Esophagus squamous epithelium (tissue), 5 donors: Measurements from ENCODE around the gene KPNB1. TPM values are rescaled to one million over a fixed set of nuclear protein-coding genes. Genes with fewer than 3 reads are reported as not detected.

Experiments
- DNase-seq: peaks from one replicate; lab custom pipeline; 2025; lab: John Stamatoyannopoulos, UW
- H3K27ac ChIP-seq, 4 donors: fragments of 200-600 bp; sonication (generic); one replicate each; pipeline ENCODE4 v1.5.1; 2016 to 2019; ENCODE audit warnings: mild to moderate bottlenecking in 1 of 4
- H3K27me3 ChIP-seq, 4 donors: fragments of 200-600 bp; sonication (generic); 1 replicate in 3 of 4; 2 replicates in 1 of 4; pipeline versions ENCODE4 v1.5.1 to v1.6.0; 2017 to 2021; ENCODE audit warnings: antibody characterized with exemption in 1 of 4
- H3K36me3 ChIP-seq, 3 donors: fragments of 200-600 bp; sonication (generic); one replicate each; pipeline ENCODE4 v1.5.1; 2016 to 2019
- H3K4me1 ChIP-seq, 3 donors: fragments of 200-600 bp; sonication (generic); one replicate each; pipeline ENCODE4 v1.5.1; 2017 to 2019
- H3K4me3 ChIP-seq, 4 donors: fragments of 200-600 bp; sonication (generic); 1 replicate in 3 of 4; 2 replicates in 1 of 4; pipeline ENCODE4 v1.5.1; 2016 to 2019; ENCODE audit warnings: mild to moderate bottlenecking in 2 of 4, moderate library complexity in 1 of 4
- H3K9me3 ChIP-seq, 3 donors: fragments of 200-600 bp; sonication (generic); one replicate each; pipeline ENCODE4 v1.5.1; 2016 to 2019
- POLR2A ChIP-seq, 4 donors: fragments of 450-650 bp; IDR thresholded peaks; one replicate each; pipeline ENCODE4 v1.6.1; 2017; ENCODE audit warnings: antibody characterized with exemption in 4 of 4, mild to moderate bottlenecking in 4 of 4, moderate library complexity in 3 of 4
- WGBS, 2 donors: methylation state at CpG; one replicate each; pipeline ENCODE4 v1.1.5; 2018; 5-methylcytosine and 5-hydroxymethylcytosine counted together
- intact Hi-C: fragments of 100-400 bp; cut with DNase I; formaldehyde crosslinking; loops from one replicate; pipeline ENCODE4 v1.15.0; 2022
- total RNA-seq, 4 donors: library from RNA; depleted of rRNA; stranded (reverse); fragments of >200 nt; gene quantifications; one replicate each; pipeline ENCODE4 v1.1.0, GENCODE V29; 2016
- TF ChIP-seq, protein P1 (sequence below), 6 experiments: fragments of 450-650 bp in 4 of 6; fragments of 200-600 bp in 2 of 6; sonication (generic) in 2 of 6; IDR thresholded peaks; one replicate each; pipeline ENCODE4 v1.5.1; 2016 to 2019; ENCODE audit warnings: antibody characterized with exemption in 6 of 6, mild to moderate bottlenecking in 4 of 6, moderate library complexity in 4 of 6
- donor health status: DM: yes; HTN: yes; CAD: no.

Gene KPNB1
- total RNA-seq, 4 donors from 2014 or later: 148 to 233 (median 186) TPM

DNA sequence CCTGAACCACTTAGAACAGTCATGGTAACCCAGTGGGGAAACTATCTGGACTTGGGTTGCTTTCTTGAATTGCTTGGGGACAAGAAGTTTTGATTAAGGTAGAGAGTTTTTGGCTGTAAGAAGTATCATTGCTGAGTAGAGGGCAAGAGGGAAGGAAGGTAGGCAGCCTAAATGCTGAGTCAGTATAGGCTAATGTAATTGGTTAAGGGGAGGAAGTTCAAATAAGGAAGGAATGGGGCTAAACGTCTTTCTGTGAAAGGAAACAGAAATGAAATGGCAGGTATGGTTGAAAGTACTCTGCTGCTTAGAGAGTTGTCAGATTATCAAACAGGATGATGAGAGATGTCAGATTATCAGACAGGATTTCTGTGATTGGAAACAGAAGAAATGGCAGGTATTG, 20.3 kb downstream of the KPNB1 start:
- Histone ChIP-seq H3K36me3 (peaks cover 48 to 100% (median 79%) of the 10 kb centered on the region in 3 donors), H3K9me3 (no peaks in the 10 kb centered on the region), H3K27ac (no peak overlapping the region), H3K4me1 (no peaks in the 10 kb centered on the region), H3K4me3 (no peak overlapping the region), H3K27me3 (no peaks in the 10 kb centered on the region)
- WGBS, 2 donors: 21 to 23% methylated on average over 1 of the region's 1 CpG
- intact Hi-C loops: no loop called here
- no peak for DNase-seq
- TF ChIP-seq, protein P1, sequence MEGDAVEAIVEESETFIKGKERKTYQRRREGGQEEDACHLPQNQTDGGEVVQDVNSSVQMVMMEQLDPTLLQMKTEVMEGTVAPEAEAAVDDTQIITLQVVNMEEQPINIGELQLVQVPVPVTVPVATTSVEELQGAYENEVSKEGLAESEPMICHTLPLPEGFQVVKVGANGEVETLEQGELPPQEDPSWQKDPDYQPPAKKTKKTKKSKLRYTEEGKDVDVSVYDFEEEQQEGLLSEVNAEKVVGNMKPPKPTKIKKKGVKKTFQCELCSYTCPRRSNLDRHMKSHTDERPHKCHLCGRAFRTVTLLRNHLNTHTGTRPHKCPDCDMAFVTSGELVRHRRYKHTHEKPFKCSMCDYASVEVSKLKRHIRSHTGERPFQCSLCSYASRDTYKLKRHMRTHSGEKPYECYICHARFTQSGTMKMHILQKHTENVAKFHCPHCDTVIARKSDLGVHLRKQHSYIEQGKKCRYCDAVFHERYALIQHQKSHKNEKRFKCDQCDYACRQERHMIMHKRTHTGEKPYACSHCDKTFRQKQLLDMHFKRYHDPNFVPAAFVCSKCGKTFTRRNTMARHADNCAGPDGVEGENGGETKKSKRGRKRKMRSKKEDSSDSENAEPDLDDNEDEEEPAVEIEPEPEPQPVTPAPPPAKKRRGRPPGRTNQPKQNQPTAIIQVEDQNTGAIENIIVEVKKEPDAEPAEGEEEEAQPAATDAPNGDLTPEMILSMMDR (IDR thresholded peaks at IDR 0.05): no peak
- TF ChIP-seq POLR2A (IDR thresholded peaks at IDR 0.05): no peak

DNA sequence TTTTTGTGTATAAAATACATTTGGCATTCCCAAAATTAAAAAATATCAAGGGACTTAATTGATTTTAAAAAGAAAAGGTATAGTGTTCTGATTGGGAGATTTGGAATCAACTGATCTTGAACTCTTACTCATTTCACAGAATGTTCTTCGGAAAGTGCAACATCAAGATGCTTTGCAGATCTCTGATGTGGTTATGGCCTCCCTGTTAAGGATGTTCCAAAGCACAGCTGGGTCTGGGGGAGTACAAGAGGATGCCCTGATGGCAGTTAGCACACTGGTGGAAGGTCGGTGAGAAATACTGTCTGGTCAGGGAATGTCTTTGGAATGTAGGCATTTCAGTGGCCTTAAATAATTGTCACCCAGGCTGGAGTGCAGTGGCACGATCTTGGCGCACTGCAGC, 24.8 kb downstream of the KPNB1 start:
- no peaks in the 10 kb centered on the region for H3K9me3 ChIP-seq
- no peak for TF ChIP-seq POLR2A (IDR thresholded peaks at IDR 0.05)
- TF ChIP-seq, protein P1 (IDR thresholded peaks at IDR 0.05): no peak
- H3K4me1 ChIP-seq: no peaks in the 10 kb centered on the region
- H3K36me3 ChIP-seq: peaks cover 50 to 100% (median 94%) of the 10 kb centered on the region in 3 donors
- DNase-seq: no peak
- H3K27ac ChIP-seq: no peak overlapping the region
- no peaks in the 10 kb centered on the region for H3K27me3 ChIP-seq
- 80 to 88% methylated on average over 2 to 4 of the region's 4 CpGs for WGBS, 2 donors
- intact Hi-C loops: no loop called here
- H3K4me3 ChIP-seq: no peak overlapping the region

DNA sequence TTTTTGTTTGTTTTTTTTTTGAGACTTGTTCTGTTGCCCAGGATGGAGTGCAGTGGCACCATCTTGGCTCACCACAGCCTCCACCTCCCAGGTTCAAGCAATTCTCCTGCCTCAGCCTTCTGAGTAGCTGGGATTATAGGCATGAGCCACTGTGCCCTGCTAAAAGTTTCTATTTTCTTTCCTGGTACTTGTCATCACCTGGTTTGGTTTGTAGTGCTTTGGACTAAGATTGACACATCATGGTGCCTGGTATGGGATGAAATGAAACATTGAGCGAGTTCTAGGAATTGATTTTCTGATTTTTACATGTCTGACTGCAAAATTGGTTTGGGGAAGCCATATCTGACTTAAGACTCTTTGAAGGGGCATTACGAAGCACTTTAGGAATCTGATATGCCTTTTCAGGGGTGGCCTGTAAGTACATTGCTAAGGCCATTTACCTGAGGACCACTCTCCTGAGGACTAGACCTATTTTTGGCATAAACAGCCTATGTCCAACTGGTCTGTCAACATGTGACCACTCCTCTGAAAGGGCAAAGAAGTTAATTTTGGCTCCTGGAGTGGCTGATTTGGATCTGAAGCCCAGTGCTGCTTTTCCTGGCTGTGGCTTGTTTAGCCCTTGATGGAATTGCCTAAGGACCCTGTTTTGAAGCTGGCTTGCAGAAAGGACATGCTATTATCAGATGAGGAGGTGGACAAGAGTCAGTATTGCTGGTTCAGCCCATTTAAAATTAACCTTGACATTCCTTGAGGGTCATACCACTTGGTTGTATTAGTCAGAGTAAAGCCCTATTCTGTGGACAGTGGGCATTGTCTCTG, 25.9 kb downstream of the KPNB1 start:
- 95 to 100% methylated on average over 2 of the region's 2 CpGs for WGBS, 2 donors
- Histone ChIP-seq H3K27me3 (no peaks in the 10 kb centered on the region), H3K27ac (no peak overlapping the region), H3K4me1 (no peaks in the 10 kb centered on the region), H3K4me3 (no peak overlapping the region), H3K36me3 (peaks cover 50 to 100% (median 95%) of the 10 kb centered on the region in 3 donors), H3K9me3 (no peaks in the 10 kb centered on the region)
- TF ChIP-seq, protein P1 (IDR thresholded peaks at IDR 0.05): no peak
- TF ChIP-seq POLR2A (IDR thresholded peaks at IDR 0.05): no peak
- intact Hi-C loops: no loop called here
- no peak for DNase-seq

DNA sequence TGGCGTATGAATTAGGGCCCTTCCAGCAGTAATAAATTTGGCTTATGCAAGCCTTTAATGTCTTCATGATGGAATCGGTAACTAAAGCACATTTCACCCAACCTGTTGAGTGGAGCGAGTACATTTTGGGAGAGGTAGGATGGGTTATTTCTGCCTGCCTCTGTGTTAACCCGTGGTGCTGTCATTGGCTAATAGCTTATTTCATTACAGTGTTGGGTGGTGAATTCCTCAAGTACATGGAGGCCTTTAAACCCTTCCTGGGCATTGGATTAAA, 26.4 kb downstream of the KPNB1 start:
- Histone ChIP-seq H3K4me3 (no peak overlapping the region), H3K36me3 (peaks cover 48 to 100% (median 95%) of the 10 kb centered on the region in 3 donors), H3K27me3 (no peaks in the 10 kb centered on the region), H3K9me3 (no peaks in the 10 kb centered on the region), H3K27ac (no peak overlapping the region), H3K4me1 (no peaks in the 10 kb centered on the region)
- 86 to 98% methylated on average over 4 of the region's 4 CpGs for WGBS, 2 donors
- TF ChIP-seq, protein P1 (IDR thresholded peaks at IDR 0.05): no peak
- TF ChIP-seq POLR2A (IDR thresholded peaks at IDR 0.05): no peak
- DNase-seq: no peak
- intact Hi-C loops: no loop called here

DNA sequence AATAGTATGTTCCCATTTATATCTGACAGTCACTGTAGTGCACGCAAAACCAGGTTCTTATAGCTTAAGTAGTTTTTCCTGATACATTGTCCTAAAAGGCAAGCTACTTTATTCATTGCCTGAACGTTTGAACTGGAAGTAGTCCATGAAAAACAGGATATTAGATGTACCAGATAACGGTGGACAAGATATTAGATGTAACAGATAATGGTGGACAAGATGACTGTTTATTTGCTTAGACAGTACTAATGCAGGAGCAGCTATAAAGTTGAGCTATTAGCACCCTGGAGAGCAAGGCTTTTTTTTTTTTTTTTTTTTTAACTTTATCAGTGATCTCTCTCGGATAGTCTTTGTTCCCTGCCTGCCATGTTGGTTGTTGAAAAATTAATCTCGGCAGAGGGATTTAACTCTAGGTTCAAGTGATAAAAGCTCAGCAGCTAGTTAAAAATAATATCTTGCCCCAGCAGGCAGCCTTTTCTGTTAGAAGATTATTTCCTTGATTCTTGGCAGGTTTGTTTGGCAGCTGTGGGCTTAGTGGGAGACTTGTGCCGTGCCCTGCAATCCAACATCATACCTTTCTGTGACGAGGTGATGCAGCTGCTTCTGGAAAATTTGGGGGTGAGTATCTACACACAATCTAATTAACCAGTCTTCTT, 26.9 kb downstream of the KPNB1 start:
- Histone ChIP-seq H3K36me3 (peaks cover 47 to 100% (median 95%) of the 10 kb centered on the region in 3 donors), H3K27ac (no peak overlapping the region), H3K4me3 (no peak overlapping the region), H3K9me3 (no peaks in the 10 kb centered on the region), H3K4me1 (no peaks in the 10 kb centered on the region), H3K27me3 (no peaks in the 10 kb centered on the region)
- WGBS, 2 donors: 66 to 76% methylated on average over 6 to 7 of the region's 7 CpGs
- no peak for DNase-seq
- TF ChIP-seq, protein P1 (IDR thresholded peaks at IDR 0.05): no peak
- TF ChIP-seq POLR2A (IDR thresholded peaks at IDR 0.05): no peak
- intact Hi-C loops: no loop called here
